Measurements from ENCODE around the gene GBP3. TPM values are rescaled to one million over a fixed set of nuclear protein-coding genes. Genes with fewer than 3 reads are reported as not detected.

Gene GBP3
- total and polyA plus RNA-seq, 8 donors: 2.1 to 18.4 (median 3.9) TPM

DNA sequence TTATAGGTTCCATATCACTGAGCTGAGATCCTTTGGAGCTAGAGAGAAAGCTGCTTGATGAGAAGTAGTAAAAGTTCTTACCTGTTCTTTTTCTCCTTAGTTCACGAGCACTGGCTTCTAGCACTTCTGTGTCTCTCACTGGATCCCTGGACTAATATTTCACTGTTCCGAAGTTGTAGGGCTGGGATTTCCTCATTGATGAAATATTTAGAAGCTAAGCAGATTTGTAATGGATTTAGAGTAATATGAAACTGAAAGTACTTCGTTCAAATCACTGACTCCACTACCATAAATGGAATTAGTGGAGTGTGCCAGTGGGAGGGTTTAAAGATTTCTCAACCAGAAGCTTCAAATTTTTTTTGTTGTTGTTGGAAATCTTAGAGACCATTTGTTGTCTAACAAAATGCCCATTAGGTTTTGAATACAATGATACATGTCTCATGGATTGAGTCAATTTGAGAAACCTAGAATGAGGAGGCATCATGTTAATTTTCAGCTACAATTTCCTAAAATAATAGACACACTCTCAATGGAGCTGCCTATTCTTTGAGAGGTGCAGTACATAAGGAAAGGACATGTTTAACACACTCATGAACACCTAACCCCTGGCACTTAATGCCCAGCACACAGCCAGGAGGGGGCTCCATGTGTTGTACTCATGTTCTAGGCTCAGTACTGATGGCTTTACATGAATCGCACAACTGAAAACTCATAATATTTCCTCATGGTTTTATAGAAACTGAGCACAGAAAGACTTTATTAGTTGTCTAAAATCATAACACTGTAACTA, 42.6 kb upstream of the GBP3 start, which contains the start of gene GBP1:
Gene GBP1, minus strand, starts transcription at position 130 of the 790 bp plus-strand sequence. CDS start 1,974 bp downstream, outside the sequence.
- no peak for DNase-seq
- Histone ChIP-seq H3K27me3 (no peaks in the 10 kb centered on the region), H3K4me3 (peak within 1 kb of the TSS in 3 of 4 donors; percentile 5 to 46 (median 18)), H3K9me3 (no peaks in the 10 kb centered on the region), H3K36me3 (no peaks in the 10 kb centered on the region), H3K27ac (peak within 1 kb of the TSS in 3 of 4 donors; percentile 53 to 85 (median 80)), H3K4me1 (no peaks in the 10 kb centered on the region)
- peak; percentile 78 to 95 (median 92) for ATAC-seq
- FAIRE-seq: peak; percentile 98
- TF ChIP-seq, protein P1, sequence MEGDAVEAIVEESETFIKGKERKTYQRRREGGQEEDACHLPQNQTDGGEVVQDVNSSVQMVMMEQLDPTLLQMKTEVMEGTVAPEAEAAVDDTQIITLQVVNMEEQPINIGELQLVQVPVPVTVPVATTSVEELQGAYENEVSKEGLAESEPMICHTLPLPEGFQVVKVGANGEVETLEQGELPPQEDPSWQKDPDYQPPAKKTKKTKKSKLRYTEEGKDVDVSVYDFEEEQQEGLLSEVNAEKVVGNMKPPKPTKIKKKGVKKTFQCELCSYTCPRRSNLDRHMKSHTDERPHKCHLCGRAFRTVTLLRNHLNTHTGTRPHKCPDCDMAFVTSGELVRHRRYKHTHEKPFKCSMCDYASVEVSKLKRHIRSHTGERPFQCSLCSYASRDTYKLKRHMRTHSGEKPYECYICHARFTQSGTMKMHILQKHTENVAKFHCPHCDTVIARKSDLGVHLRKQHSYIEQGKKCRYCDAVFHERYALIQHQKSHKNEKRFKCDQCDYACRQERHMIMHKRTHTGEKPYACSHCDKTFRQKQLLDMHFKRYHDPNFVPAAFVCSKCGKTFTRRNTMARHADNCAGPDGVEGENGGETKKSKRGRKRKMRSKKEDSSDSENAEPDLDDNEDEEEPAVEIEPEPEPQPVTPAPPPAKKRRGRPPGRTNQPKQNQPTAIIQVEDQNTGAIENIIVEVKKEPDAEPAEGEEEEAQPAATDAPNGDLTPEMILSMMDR (IDR thresholded peaks at IDR 0.05): no peak
- intact Hi-C loops (cut with DNase I): no loop called here
- WGBS, 2 donors: 26 to 37% methylated on average over 4 of the region's 4 CpGs

GRCh38 chr1:89064632-89065031, 42.0 kb upstream of the GBP3 start:
- Histone ChIP-seq H3K9me3 (no peaks in the 10 kb centered on the region), H3K27ac (peak overlapping the region in 3 of 4 donors; percentile 53 to 85 (median 80)), H3K4me3 (peak overlapping the region in 3 of 4 donors; percentile 5 to 46 (median 18)), H3K36me3 (no peaks in the 10 kb centered on the region), H3K4me1 (no peaks in the 10 kb centered on the region), H3K27me3 (no peaks in the 10 kb centered on the region)
- intact Hi-C loops (cut with DNase I): no loop called here
- TF ChIP-seq, protein P1 (IDR thresholded peaks at IDR 0.05): no peak
- 12 to 13% methylated on average over 4 of the region's 4 CpGs for WGBS, 2 donors
- FAIRE-seq: no peak
- peak; percentile 40 to 72 (median 59) for ATAC-seq
- DNase-seq: no peak

DNA sequence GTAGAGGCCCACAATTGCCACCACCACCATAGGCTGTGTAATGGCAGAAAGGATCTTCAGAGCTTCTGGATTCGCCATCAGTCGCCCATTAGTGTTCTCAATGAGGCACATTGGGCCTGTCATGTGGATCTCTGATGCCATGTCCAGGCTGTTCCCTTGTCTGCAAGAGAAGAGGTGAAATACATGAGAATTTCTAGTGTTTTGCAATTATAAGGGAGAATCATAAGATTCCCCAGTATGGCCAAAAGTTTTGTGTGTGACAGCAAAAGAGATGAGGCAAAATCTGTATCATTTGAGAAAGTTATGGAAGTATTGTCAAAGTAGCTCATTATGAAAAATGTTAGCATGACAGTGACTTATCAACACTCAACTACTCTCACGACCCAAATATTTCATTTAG, 40.4 kb upstream of the GBP3 start:
- FAIRE-seq: no peak
- intact Hi-C loops (cut with DNase I): no loop called here
- H3K27ac ChIP-seq: no peak overlapping the region
- no peak for ATAC-seq
- TF ChIP-seq, protein P1 (IDR thresholded peaks at IDR 0.05): no peak
- no peaks in the 10 kb centered on the region for H3K27me3 ChIP-seq
- peaks cover 0 to 8% (median 0%) of the 10 kb centered on the region in 3 donors for H3K36me3 ChIP-seq
- no peak for DNase-seq
- H3K4me3 ChIP-seq: no peak overlapping the region
- WGBS, 2 donors: 82 to 90% methylated on average over 3 of the region's 3 CpGs
- H3K4me1 ChIP-seq: no peaks in the 10 kb centered on the region
- no peaks in the 10 kb centered on the region for H3K9me3 ChIP-seq

- H3K4me1 ChIP-seq: no peaks in the 10 kb centered on the region
- intact Hi-C loops (cut with DNase I): no loop called here
- 66 to 74% methylated on average over 5 of the region's 5 CpGs for WGBS, 2 donors
- H3K36me3 ChIP-seq: peaks cover 0 to 8% (median 0%) of the 10 kb centered on the region in 3 donors
- H3K4me3 ChIP-seq: no peak overlapping the region
- no peaks in the 10 kb centered on the region for H3K27me3 ChIP-seq
- no peaks in the 10 kb centered on the region for H3K9me3 ChIP-seq
- TF ChIP-seq, protein P1 (IDR thresholded peaks at IDR 0.05): no peak
- FAIRE-seq (no peak), ATAC-seq (no peak), DNase-seq (no peak)
- H3K27ac ChIP-seq: no peak overlapping the region
Observed at GRCh38 chr1:89060091-89060490, 37.4 kb upstream of the GBP3 start.

GRCh38 chr1:89051955-89052312, 29.3 kb upstream of the GBP3 start:
- 58 to 74% methylated on average over 1 of the region's 1 CpG for WGBS, 2 donors
- FAIRE-seq (no peak), DNase-seq (no peak), ATAC-seq (no peak)
- no peaks in the 10 kb centered on the region for H3K9me3 ChIP-seq
- TF ChIP-seq, protein P1 (IDR thresholded peaks at IDR 0.05): no peak
- no peaks in the 10 kb centered on the region for H3K27me3 ChIP-seq
- no peaks in the 10 kb centered on the region for H3K4me1 ChIP-seq
- H3K4me3 ChIP-seq: no peak overlapping the region
- no peaks in the 10 kb centered on the region for H3K36me3 ChIP-seq
- no peak overlapping the region for H3K27ac ChIP-seq
- intact Hi-C loops (cut with DNase I): no loop called here

Measured in pancreas (tissue), 10 donors.